Right atrium auricular region (tissue), 2 donors: ENCODE data around the gene LMBR1. TPM values are rescaled to one million over a fixed set of nuclear protein-coding genes. Genes with fewer than 3 reads are reported as not detected.
"Not testable (repeated sequence)": the region's sequence is repeated elsewhere in the genome, so short reads cannot be mapped to it uniquely, and the experiment has no call there.

Experiments
- DNase-seq: peaks from one replicate; pipeline ENCODE4 v3.0.0-alpha.2; 2019; ENCODE audit warnings: low spot score
- H3K27ac ChIP-seq, 2 donors: fragments of 200-600 bp; sonication (generic); 1 replicate in 1 of 2; 2 replicates in 1 of 2; pipeline ENCODE4 v1.5.1; 2016 to 2019
- H3K27me3 ChIP-seq, 2 donors: fragments of 200-600 bp; sonication (generic); one replicate each; pipeline versions ENCODE4 v1.5.1 to v1.6.0; 2017 to 2019
- H3K36me3 ChIP-seq: fragments of 200-600 bp; sonication (generic); one replicate; pipeline ENCODE4 v1.5.1; 2016
- H3K4me1 ChIP-seq, 2 donors: fragments of 200-600 bp; sonication (generic); one replicate each; pipeline versions ENCODE4 v1.5.1 to v1.6.0; 2017 to 2019
- H3K4me3 ChIP-seq, 2 donors: fragments of 200-600 bp; sonication (generic); 1 replicate in 1 of 2; 2 replicates in 1 of 2; pipeline ENCODE4 v1.5.1; 2017 to 2019; ENCODE audit warnings: mild to moderate bottlenecking in 1 of 2, moderate library complexity in 1 of 2
- H3K9me3 ChIP-seq, 2 donors: fragments of 200-600 bp; sonication (generic); one replicate each; pipeline ENCODE4 v1.5.1; 2019
- CTCF ChIP-seq, 2 donors: fragments of 200-600 bp; sonication (generic); IDR thresholded peaks; one replicate each; pipeline ENCODE4 v1.5.1; 2019; ENCODE audit warnings: antibody characterized with exemption in 2 of 2
- total RNA-seq, 2 donors: library from RNA; depleted of rRNA; stranded (reverse); fragments of >200 nt; gene quantifications; one replicate each; pipeline ENCODE4 v1.1.0, GENCODE V29; 2016

The LMBR1 gene
- total RNA-seq, 2 donors from 2014 or later, result 32.4 to 33.7 TPM

DNA sequence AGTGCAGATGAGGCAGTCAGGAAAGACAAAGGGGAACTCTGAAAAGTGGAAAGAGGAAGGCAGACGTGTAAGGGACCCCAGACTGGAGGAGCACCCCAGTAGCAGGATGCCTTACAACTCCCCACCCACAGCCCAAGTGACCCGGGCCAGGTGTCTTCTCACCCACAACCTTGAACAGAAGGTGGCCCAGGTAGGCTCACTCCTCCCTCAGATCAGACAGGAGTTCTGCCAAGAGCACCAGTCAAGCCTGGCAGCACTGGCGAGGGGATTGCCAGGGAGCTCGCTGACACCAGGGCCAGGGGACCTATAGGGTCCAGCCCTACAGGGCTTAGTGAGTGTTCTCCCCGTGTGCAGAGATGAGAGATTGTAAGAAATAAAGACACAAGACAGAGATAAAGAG, 27.1 kb upstream of the LMBR1 start:
- no peak for DNase-seq
- Histone ChIP-seq H3K4me3 (no peak overlapping the region), H3K36me3 (no peaks in the 10 kb centered on the region), H3K27ac (no peak overlapping the region), H3K4me1 (no peaks in the 10 kb centered on the region), H3K9me3 (no peaks in the 10 kb centered on the region), H3K27me3 (no peaks in the 10 kb centered on the region)
- TF ChIP-seq CTCF (IDR thresholded peaks at IDR 0.05), result no peak

DNA sequence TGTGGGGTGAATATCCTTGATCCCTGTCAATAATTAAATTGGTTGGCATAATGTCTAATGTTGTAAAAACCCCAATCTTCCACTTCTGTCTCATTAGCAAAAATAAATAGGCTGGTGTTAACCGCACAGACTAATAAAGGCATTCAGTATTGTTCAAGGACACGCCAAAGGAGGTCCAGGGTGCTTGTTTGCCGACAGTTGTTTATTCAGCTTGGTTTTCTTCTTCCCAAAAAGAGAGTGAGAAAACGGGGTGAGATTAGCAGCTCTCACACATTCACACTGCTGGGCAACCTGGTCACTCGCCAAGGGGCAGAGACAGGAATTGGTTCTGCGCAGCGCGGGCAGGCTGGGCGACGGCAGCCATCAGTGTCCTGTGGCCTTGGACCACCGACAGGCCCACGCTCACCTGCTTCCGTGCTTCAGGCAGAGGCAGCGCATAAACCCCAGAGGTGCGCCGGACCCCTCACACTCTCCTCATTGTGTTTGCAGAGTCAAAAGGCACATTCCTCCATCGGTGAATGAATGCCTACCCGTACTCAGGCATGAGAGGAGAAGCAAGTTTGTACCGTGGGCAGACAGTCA, 26.2 kb upstream of the LMBR1 start:
- H3K27ac ChIP-seq, result no peak overlapping the region
- H3K4me1 ChIP-seq, result no peaks in the 10 kb centered on the region
- no peak for TF ChIP-seq CTCF (IDR thresholded peaks at IDR 0.05)
- no peaks in the 10 kb centered on the region for H3K36me3 ChIP-seq
- no peak overlapping the region for H3K4me3 ChIP-seq
- no peaks in the 10 kb centered on the region for H3K27me3 ChIP-seq
- H3K9me3 ChIP-seq, result no peaks in the 10 kb centered on the region
- no peak for DNase-seq

GRCh38 chr7:156918635-156919034, 25.7 kb upstream of the LMBR1 start:
- H3K36me3 ChIP-seq, result no peaks in the 10 kb centered on the region
- DNase-seq, result no peak
- TF ChIP-seq CTCF (IDR thresholded peaks at IDR 0.05), result no peak
- no peaks in the 10 kb centered on the region for H3K27me3 ChIP-seq
- H3K4me3 ChIP-seq, result no peak overlapping the region
- H3K4me1 ChIP-seq, result no peaks in the 10 kb centered on the region
- H3K9me3 ChIP-seq, result no peaks in the 10 kb centered on the region
- no peak overlapping the region for H3K27ac ChIP-seq

DNA sequence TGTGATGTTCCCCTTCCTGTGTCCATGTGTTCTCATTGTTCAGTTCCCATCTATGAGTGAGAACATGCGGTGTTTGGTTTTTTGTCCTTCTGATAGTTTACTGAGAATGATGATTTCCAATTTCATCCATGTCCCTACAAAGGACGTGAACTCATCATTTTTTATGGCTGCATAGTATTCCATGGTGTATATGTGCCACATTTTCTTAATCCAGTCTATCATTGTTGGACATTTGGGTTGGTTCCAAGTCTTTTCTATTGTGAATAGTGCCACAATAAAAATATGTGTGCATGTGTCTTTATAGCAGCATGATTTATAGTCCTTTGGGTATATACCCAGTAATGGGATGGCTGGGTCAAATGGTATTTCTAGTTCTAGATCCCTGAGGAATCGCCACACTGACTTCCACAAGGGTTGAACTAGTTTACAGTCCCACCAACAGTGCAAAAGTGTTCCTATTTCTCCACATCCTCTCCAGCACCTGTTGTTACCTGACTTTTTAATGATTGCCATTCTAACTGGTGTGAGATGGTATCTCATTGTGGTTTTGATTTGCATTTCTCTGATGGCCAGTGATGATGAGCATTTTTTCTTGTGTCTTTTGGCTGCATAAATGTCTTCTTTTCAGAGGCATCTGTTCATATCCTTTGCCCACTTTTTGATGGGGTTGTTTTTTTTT, 16.7 kb upstream of the LMBR1 start:
- not testable (repeated sequence) for H3K4me3 ChIP-seq, H3K27ac ChIP-seq, H3K9me3 ChIP-seq, DNase-seq, H3K4me1 ChIP-seq, H3K27me3 ChIP-seq, H3K36me3 ChIP-seq

DNA sequence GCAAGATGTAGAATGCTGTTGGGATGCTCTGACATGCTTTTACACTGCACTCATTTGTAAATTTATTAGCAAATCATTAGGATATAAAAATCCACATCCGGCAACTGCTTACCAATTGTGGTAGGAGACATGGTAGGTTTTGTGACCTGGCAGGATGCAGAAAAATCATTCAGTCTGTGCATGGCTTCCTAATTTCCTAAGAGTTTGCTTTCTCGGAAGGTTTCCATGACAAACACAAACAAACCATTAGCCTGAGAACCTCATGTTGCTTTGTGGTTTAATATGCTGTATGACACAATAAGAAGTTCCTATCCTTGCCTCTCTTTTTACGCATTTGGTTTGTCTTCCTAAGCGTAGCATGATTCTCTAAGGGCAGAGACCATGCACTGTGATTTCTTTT, 14.7 kb upstream of the LMBR1 start:
- DNase-seq, result no peak
- H3K27ac ChIP-seq, result no peak overlapping the region
- no peaks in the 10 kb centered on the region for H3K36me3 ChIP-seq
- no peaks in the 10 kb centered on the region for H3K4me1 ChIP-seq
- H3K9me3 ChIP-seq, result no peaks in the 10 kb centered on the region
- H3K27me3 ChIP-seq, result no peaks in the 10 kb centered on the region
- no peak for TF ChIP-seq CTCF (IDR thresholded peaks at IDR 0.05)
- no peak overlapping the region for H3K4me3 ChIP-seq

GRCh38 chr7:156906200-156906649, 13.2 kb upstream of the LMBR1 start:
- no peaks in the 10 kb centered on the region for H3K4me1 ChIP-seq
- no peak overlapping the region for H3K4me3 ChIP-seq
- no peaks in the 10 kb centered on the region for H3K27me3 ChIP-seq
- no peaks in the 10 kb centered on the region for H3K36me3 ChIP-seq
- TF ChIP-seq CTCF (IDR thresholded peaks at IDR 0.05), result no peak
- no peak for DNase-seq
- H3K27ac ChIP-seq, result no peak overlapping the region
- H3K9me3 ChIP-seq, result no peaks in the 10 kb centered on the region
